PC-9 (cell line): ENCODE data around the gene VPS13A. TPM values are rescaled to one million over a fixed set of nuclear protein-coding genes. Genes with fewer than 3 reads are reported as not detected.

Source experiments
- BruUV-seq: library from RNA; stranded (reverse); fragments of 400-500 nt; replicated peaks from 2 replicates; lab custom pipeline; 2021; lab: Mats Ljungman, UMichigan
- CTCF ChIA-PET: fragments of 300-600 bp; sonication (Branson Sonifier 250); formaldehyde crosslinking; loops from one replicate; lab custom pipeline; 2022; ENCODE audit warnings: antibody characterized with exemption; lab: Charles Lee
- POLR2A ChIA-PET: fragments of 300-600 bp; sonication (Branson Sonifier 250); formaldehyde crosslinking; loops from one replicate; lab custom pipeline; 2022; ENCODE audit warnings: antibody characterized with exemption; ENCODE audit not compliant: unreplicated experiment; lab: Charles Lee
- DNase-seq, 2 experiments: peaks; one replicate each; pipeline versions ENCODE4 v3.0.0 to v3.0.0-alpha.2; 2015 to 2022; ENCODE audit warnings: mixed read lengths in 1 of 2
- H2AFZ ChIP-seq: fragments of 200-600 bp; sonication (generic); 2 replicates; pipeline ENCODE4 v1.8.1; 2017; ENCODE audit warnings: antibody characterized with exemption
- H3F3A ChIP-seq: fragments of 200-600 bp; sonication (generic); 2 replicates; pipeline ENCODE4 v1.8.1; 2017; ENCODE audit warnings: antibody characterized with exemption, mild to moderate bottlenecking, low read depth; ENCODE audit not compliant: insufficient read depth
- H3K27ac ChIP-seq: fragments of 200-600 bp; sonication (generic); 2 replicates; pipeline ENCODE4 v1.6.1; 2016; ENCODE audit warnings: mixed run types
- H3K27me3 ChIP-seq: fragments of 200-600 bp; sonication (generic); 2 replicates; pipeline ENCODE4 v1.6.1; 2016; ENCODE audit warnings: low read depth, mixed run types; ENCODE audit not compliant: insufficient read depth
- H3K36me3 ChIP-seq: fragments of 200-600 bp; sonication (generic); 2 replicates; pipeline ENCODE4 v1.6.1; 2016; ENCODE audit warnings: low read depth, mixed run types
- H3K4me1 ChIP-seq: fragments of 200-600 bp; sonication (generic); replicated peaks from 2 replicates; pipeline ENCODE4 v1.6.1; 2016; ENCODE audit warnings: mixed run types; ENCODE audit not compliant: insufficient read depth
- H3K4me2 ChIP-seq: fragments of 200-600 bp; sonication (generic); 2 replicates; pipeline ENCODE4 v1.6.1; 2017; ENCODE audit warnings: mixed run types
- H3K4me3 ChIP-seq: fragments of 200-600 bp; sonication (generic); 2 replicates; pipeline ENCODE4 v1.6.1; 2016; ENCODE audit warnings: mixed run types
- H3K79me2 ChIP-seq: fragments of 200-600 bp; sonication (generic); 2 replicates; pipeline ENCODE4 v1.6.1; 2017; ENCODE audit warnings: low read depth, mixed run types
- H3K9me2 ChIP-seq: fragments of 200-600 bp; sonication (generic); 2 replicates; pipeline ENCODE4 v1.8.1; 2017; ENCODE audit warnings: mild to moderate bottlenecking; ENCODE audit not compliant: insufficient read depth
- H3K9me3 ChIP-seq: fragments of 200-600 bp; sonication (generic); 2 replicates; pipeline ENCODE4 v1.8.1; 2016; ENCODE audit warnings: low read depth; ENCODE audit not compliant: insufficient read depth
- H4K20me1 ChIP-seq: fragments of 200-600 bp; sonication (generic); 2 replicates; pipeline ENCODE4 v1.8.1; 2017; ENCODE audit not compliant: insufficient read depth
- CTCF ChIP-seq: fragments of 200-600 bp; sonication (generic); conservative IDR thresholded peaks from 2 replicates; pipeline ENCODE4 v1.6.1; 2017; ENCODE audit warnings: mixed run types, antibody characterized with exemption, mild to moderate bottlenecking, moderate library complexity
- EZH2 ChIP-seq: fragments of 200-600 bp; sonication (generic); IDR thresholded peaks from 2 replicates; pipeline ENCODE4 v1.8.0; 2017; ENCODE audit warnings: antibody characterized with exemption, low read depth
- intact Hi-C: fragments of 100-400 bp; cut with micrococcal nuclease; formaldehyde crosslinking; loops from one replicate; pipeline ENCODE4 v1.10.0; 2022; ENCODE audit not compliant: unreplicated experiment
- total RNA-seq: library from RNA; stranded (reverse); gene quantifications from 2 replicates; pipeline ENCODE4 v1.2.3, GENCODE V29; 2021

VPS13A gene
- total RNA-seq, 1 experiment from 2014 or later: 53.9 TPM

DNA sequence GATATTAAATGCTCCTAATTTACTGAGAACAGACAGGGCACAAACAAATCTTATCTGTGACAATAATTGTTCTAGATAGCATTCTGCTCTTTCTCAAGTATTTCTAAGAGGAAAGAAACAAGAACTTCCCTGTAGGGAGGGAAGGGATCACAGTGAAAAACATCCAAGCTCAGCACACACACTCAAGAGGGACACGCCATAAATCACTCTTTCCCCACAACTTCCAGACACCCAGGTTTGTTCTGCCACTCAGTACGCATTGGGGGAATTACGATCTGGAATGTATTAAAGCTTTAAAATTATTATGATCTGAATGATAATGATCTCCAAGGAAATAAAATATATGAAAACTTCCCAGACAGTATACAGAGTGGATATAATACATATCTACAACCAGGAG lies 249.4 kb downstream of the VPS13A start:
- H3K4me1 ChIP-seq: no peaks in the 10 kb centered on the region
- H3K4me3 ChIP-seq: no peak overlapping the region
- intact Hi-C loops: no loop called here
- DNase-seq: no peak
- no peaks in the 10 kb centered on the region for H3F3A ChIP-seq
- ChIA-PET POLR2A (interaction anchor here (0.6 kb wide), 1 partner anchor 1034 kb away, joined by 7 read pairs; no protein-coding TSS in a partner anchor), CTCF (interaction anchor here (0.6 kb wide), 1 partner anchor 248 kb away, joined by 3 read pairs; no protein-coding TSS in a partner anchor)
- no peaks in the 10 kb centered on the region for H3K9me3 ChIP-seq
- H3K79me2 ChIP-seq: no peaks in the 10 kb centered on the region
- no TSS peak for BruUV-seq
- H3K36me3 ChIP-seq: no peaks in the 10 kb centered on the region
- H3K27me3 ChIP-seq: no peaks in the 10 kb centered on the region
- H3K9me2 ChIP-seq: no peaks in the 10 kb centered on the region
- H4K20me1 ChIP-seq: no peaks in the 10 kb centered on the region
- TF ChIP-seq CTCF (no peak), EZH2 (no peak)
- H3K27ac ChIP-seq: no peak overlapping the region
- H3K4me2 ChIP-seq: no peak overlapping the region
- H2AFZ ChIP-seq: no peak overlapping the region

DNA sequence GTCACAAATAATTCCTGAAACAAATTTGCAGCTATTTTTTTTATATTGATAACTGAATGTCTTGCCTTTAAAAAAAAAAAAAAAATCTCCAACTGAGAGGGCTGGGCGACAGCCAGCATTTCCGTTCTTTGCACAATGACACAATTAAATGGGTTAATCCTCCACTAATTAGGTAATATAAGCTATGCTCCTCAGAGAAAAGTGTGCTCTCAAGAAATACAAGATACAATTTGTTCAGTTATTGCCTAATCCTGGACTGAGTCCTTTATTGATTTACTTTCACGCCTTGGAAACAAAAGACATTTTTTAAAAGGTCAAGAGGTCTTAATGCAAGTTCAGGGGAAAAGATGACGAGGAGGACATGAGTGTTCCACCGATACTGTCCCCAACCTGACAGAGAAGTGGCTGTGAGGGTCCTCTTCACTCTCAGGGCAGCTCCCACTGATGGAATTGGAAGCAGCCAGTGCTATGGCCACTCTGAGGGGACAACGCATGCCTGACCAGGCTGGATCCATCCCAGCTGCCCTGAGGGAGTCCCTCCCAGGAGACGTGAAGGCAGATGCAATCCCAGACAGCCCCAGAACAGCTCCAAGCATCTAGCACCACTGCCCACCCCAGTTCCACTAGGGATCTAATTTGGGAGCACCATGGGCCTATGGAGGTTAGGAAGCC lies 250.1 kb downstream of the VPS13A start:
- H3K4me3 ChIP-seq: no peak overlapping the region
- H2AFZ ChIP-seq: no peak overlapping the region
- ChIA-PET POLR2A (no interaction called here), CTCF (interaction anchor here (0.6 kb wide), 1 partner anchor 248 kb away, joined by 3 read pairs; no protein-coding TSS in a partner anchor)
- no peaks in the 10 kb centered on the region for H3K27me3 ChIP-seq
- H3K79me2 ChIP-seq: no peaks in the 10 kb centered on the region
- no peaks in the 10 kb centered on the region for H3K36me3 ChIP-seq
- no peak for TF ChIP-seq EZH2
- no peak for TF ChIP-seq CTCF
- intact Hi-C loops: no loop called here
- DNase-seq: no peak
- H3K4me2 ChIP-seq: no peak overlapping the region
- H3F3A ChIP-seq: no peaks in the 10 kb centered on the region
- H3K9me2 ChIP-seq: no peaks in the 10 kb centered on the region
- H3K27ac ChIP-seq: no peak overlapping the region
- no TSS peak for BruUV-seq
- no peaks in the 10 kb centered on the region for H4K20me1 ChIP-seq
- no peaks in the 10 kb centered on the region for H3K4me1 ChIP-seq
- no peaks in the 10 kb centered on the region for H3K9me3 ChIP-seq

GRCh38 chr9:77429928-77430327 lies 252.6 kb downstream of the VPS13A start:
- intact Hi-C loops: no loop called here
- Histone ChIP-seq H3K36me3 (no peaks in the 10 kb centered on the region), H3K9me3 (no peaks in the 10 kb centered on the region), H3K4me2 (no peak overlapping the region), H3K4me3 (no peak overlapping the region), H2AFZ (no peak overlapping the region), H4K20me1 (no peaks in the 10 kb centered on the region), H3K27me3 (no peaks in the 10 kb centered on the region), H3K4me1 (no peaks in the 10 kb centered on the region), H3K9me2 (no peaks in the 10 kb centered on the region), H3K79me2 (no peaks in the 10 kb centered on the region), H3K27ac (no peak overlapping the region), H3F3A (no peaks in the 10 kb centered on the region)
- CTCF ChIA-PET: no interaction called here
- POLR2A ChIA-PET: no interaction called here
- TF ChIP-seq CTCF: no peak
- TF ChIP-seq EZH2: no peak
- no peak for DNase-seq
- BruUV-seq: no TSS peak
